Naive thymus-derived CD4-positive, alpha-beta T cell (primary cell): ENCODE measurements around the gene SCN3A. TPM values are rescaled to one million over a fixed set of nuclear protein-coding genes. Genes with fewer than 3 reads are reported as not detected.

Experiments
- ATAC-seq: fragments of 150-1000 bp; cut with Tn5 transposase; 2 replicates; pipeline ENCODE4 v1.10.0; 2021; ENCODE audit warnings: mild to moderate bottlenecking, moderate library complexity
- CTCF ChIA-PET: fragments of 350-600 bp; sonication (Branson Sonifier 250); formaldehyde crosslinking; loops from one replicate; lab custom pipeline; 2021; ENCODE audit warnings: antibody characterized with exemption; lab: Charles Lee
- POLR2A ChIA-PET: fragments of 350-600 bp; sonication (Branson Sonifier 250); formaldehyde crosslinking; loops from one replicate; lab custom pipeline; 2021; ENCODE audit warnings: antibody characterized with exemption, inconsistent platforms; lab: Charles Lee
- DNase-seq, 9 donors: peaks; one replicate each; pipeline versions ENCODE4 v3.0.0 to v3.0.0-alpha.2; 2020 to 2022; ENCODE audit warnings: mixed read lengths in 1 of 9
- H3K27ac ChIP-seq: one replicate; pipeline ENCODE4 v1.7.0; 2013; ENCODE audit warnings: mild to moderate bottlenecking, low read depth, low read length, moderate library complexity
- H3K27me3 ChIP-seq, 2 donors: one replicate each; pipeline ENCODE4 v1.7.0; 2013; ENCODE audit warnings: low read length in 2 of 2, mild to moderate bottlenecking in 2 of 2, moderate library complexity in 2 of 2; ENCODE audit not compliant: control insufficient read depth in 2 of 2, insufficient read depth in 2 of 2
- H3K36me3 ChIP-seq, 3 experiments: 1 replicate in 2 of 3; 2 replicates in 1 of 3; pipeline ENCODE4 v1.7.0; 2013; ENCODE audit warnings: low read length in 3 of 3, mild to moderate bottlenecking in 3 of 3, moderate library complexity in 1 of 3; ENCODE audit not compliant: insufficient read depth in 3 of 3, control insufficient read depth in 2 of 3
- H3K4me1 ChIP-seq, 2 donors: one replicate each; pipeline ENCODE4 v1.7.0; 2013; ENCODE audit warnings: low read length in 2 of 2, mild to moderate bottlenecking in 2 of 2, moderate library complexity in 1 of 2; ENCODE audit not compliant: control insufficient read depth in 2 of 2, insufficient read depth in 2 of 2
- H3K4me3 ChIP-seq: 2 replicates; pipeline ENCODE4 v1.7.0; 2013; ENCODE audit warnings: mild to moderate bottlenecking, low read length
- H3K9me3 ChIP-seq, 3 experiments: 1 replicate in 2 of 3; 2 replicates in 1 of 3; pipeline ENCODE4 v1.7.0; 2013; ENCODE audit warnings: low read length in 3 of 3; ENCODE audit not compliant: control insufficient read depth in 2 of 3
- H3K27ac Mint-ChIP-seq, 9 donors: one replicate each; pipeline ENCODE4 v1.8.0; 2020 to 2022; ENCODE audit warnings: mixed read lengths in 9 of 9, mild to moderate bottlenecking in 8 of 9, moderate library complexity in 5 of 9, inconsistent platforms in 2 of 9
- H3K27me3 Mint-ChIP-seq, 5 donors: one replicate each; pipeline ENCODE4 v1.8.0; 2021 to 2022; ENCODE audit warnings: mixed read lengths in 5 of 5, mild to moderate bottlenecking in 1 of 5
- H3K36me3 Mint-ChIP-seq, 5 donors: one replicate each; pipeline ENCODE4 v1.8.0; 2020 to 2022; ENCODE audit warnings: mixed read lengths in 5 of 5, mild to moderate bottlenecking in 3 of 5, inconsistent platforms in 1 of 5
- H3K4me1 Mint-ChIP-seq, 7 donors: one replicate each; pipeline ENCODE4 v1.8.0; 2020 to 2022; ENCODE audit warnings: mixed read lengths in 7 of 7, mild to moderate bottlenecking in 3 of 7, inconsistent platforms in 1 of 7
- H3K4me3 Mint-ChIP-seq, 10 donors: one replicate each; pipeline ENCODE4 v1.8.0; 2020 to 2022; ENCODE audit warnings: mild to moderate bottlenecking in 10 of 10, mixed read lengths in 10 of 10, moderate library complexity in 6 of 10, inconsistent platforms in 2 of 10
- H3K9me3 Mint-ChIP-seq, 11 donors: one replicate each; pipeline ENCODE4 v1.8.0; 2020 to 2022; ENCODE audit warnings: mixed read lengths in 11 of 11, mild to moderate bottlenecking in 4 of 11, inconsistent platforms in 1 of 11, moderate library complexity in 1 of 11
- intact Hi-C, 2 donors: fragments of 100-400 bp; cut with micrococcal nuclease; formaldehyde crosslinking; loops; one replicate each; pipeline ENCODE4 v1.15.1; 2023
- polyA plus RNA-seq, 2 donors: library from polyadenylated mRNA; unstranded; fragments of 300-500 nt; fragmentation: Illumina TruSeq; gene quantifications; one replicate each; pipeline ENCODE4 v1.2.3, GENCODE V29; 2021
- total RNA-seq, 6 experiments: library from RNA in 5 of 6; stranded (reverse) in 5 of 6; gene quantifications; 1 replicate in 5 of 6; 2 replicates in 1 of 6; pipeline ENCODE4 v1.2.3 and lab custom pipeline; 2021 to 2026

The SCN3A gene
- total and polyA plus RNA-seq, 7 experiments from 2014 or later: 0.02 to 0.64 (median 0.14) TPM; not detected in 3

DNA sequence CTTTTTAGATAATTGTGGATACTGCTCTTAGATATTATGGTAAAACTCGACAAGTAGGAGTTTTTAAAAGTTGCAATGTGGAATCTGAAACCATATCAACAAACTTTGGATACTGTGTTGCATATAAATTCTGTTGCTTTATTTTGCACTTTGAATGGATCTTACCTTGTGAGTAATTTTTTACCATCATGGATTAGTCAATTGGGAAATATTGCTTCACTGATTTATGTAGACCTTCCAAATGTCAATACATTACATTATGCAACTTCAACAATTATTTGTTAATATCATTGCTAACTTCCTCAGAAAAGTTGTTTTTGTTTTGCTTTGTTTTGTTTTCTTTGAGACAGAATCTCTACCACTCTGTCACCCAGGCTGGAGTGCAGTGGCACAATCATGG lies 146.5 kb downstream of the SCN3A start:
- H3K9me3 Mint-ChIP-seq: no peaks in the 10 kb centered on the region
- ChIA-PET POLR2A (no interaction called here), CTCF (no interaction called here)
- Histone ChIP-seq H3K27ac (no peak overlapping the region), H3K4me3 (no peak overlapping the region), H3K27me3 (no peaks in the 10 kb centered on the region), H3K36me3 (no peaks in the 10 kb centered on the region), H3K9me3 (no peaks in the 10 kb centered on the region), H3K4me1 (no peaks in the 10 kb centered on the region)
- peaks cover 0 to 3% (median 0%) of the 10 kb centered on the region in 7 donors for H3K4me1 Mint-ChIP-seq
- no peaks in the 10 kb centered on the region for H3K36me3 Mint-ChIP-seq
- ATAC-seq (no peak), DNase-seq (no peak)
- H3K27me3 Mint-ChIP-seq: peaks cover 0 to 2% (median 0%) of the 10 kb centered on the region in 5 donors
- H3K4me3 Mint-ChIP-seq: no peak overlapping the region
- intact Hi-C loops: no loop called here
- H3K27ac Mint-ChIP-seq: no peak overlapping the region

DNA sequence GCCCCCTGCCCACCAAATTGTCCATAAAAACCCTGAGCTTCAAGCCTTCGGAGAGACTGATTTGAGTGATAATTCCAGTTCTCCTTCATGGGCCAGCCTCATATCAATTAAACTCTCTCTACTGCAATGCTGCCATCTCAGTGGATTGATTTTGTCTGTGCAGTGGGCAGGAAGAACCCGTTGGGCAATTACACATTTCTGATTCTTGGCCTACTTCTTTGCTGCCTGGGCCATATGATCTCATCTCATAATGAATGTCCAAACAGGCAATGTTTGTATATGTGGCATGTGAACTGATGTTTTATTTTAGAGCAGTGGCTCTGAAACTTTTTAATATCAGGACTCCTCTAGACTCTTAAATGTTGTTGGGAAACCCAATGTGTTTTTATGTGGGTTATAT lies 147.3 kb downstream of the SCN3A start:
- Histone ChIP-seq H3K27ac (no peak overlapping the region), H3K36me3 (no peaks in the 10 kb centered on the region), H3K27me3 (no peaks in the 10 kb centered on the region), H3K4me1 (no peaks in the 10 kb centered on the region), H3K9me3 (no peaks in the 10 kb centered on the region), H3K4me3 (no peak overlapping the region)
- H3K4me1 Mint-ChIP-seq: peaks cover 0 to 3% (median 0%) of the 10 kb centered on the region in 7 donors
- CTCF ChIA-PET: no interaction called here
- H3K9me3 Mint-ChIP-seq: no peaks in the 10 kb centered on the region
- no peak for DNase-seq
- no peak overlapping the region for H3K4me3 Mint-ChIP-seq
- no peak overlapping the region for H3K27ac Mint-ChIP-seq
- H3K36me3 Mint-ChIP-seq: no peaks in the 10 kb centered on the region
- ATAC-seq: no peak
- H3K27me3 Mint-ChIP-seq: peaks cover 0 to 2% (median 0%) of the 10 kb centered on the region in 5 donors
- POLR2A ChIA-PET: no interaction called here
- intact Hi-C loops: no loop called here

DNA sequence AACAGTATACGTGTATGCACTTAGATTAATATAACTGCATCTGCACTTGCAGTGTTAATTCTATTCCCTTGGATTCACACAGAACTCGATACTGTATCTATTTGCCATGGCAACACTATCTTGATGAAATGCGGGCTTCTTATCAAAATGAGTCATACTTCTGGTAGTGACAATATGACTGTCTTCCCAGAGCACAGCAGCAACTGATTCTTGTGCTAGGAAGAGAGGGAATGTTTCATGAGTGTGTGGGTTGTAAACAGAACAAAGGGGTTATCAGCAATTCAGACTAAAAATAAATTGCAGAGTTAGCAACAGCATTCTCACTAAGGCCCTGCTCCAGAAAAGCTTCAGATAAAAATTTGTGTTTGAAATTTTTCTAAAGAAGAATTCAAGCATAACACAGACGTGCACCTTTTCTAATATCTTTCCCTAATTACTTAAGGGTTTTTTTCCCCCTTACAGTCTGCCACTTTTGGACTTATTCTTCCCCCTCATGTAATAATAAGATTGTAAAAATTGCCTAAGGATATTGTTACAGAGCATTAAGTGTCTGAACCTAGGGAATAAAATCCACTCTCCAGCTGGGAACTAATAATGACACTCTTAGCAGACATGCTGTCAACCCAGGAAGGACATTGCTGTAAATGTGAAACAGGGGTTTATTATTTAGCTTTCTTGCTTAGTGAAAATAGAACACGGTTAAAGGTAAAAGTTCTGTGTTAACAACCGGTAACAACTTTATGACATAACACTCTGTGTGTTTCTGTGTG lies 148.6 kb downstream of the SCN3A start:
- POLR2A ChIA-PET: no interaction called here
- CTCF ChIA-PET: no interaction called here
- no peaks in the 10 kb centered on the region for H3K27me3 ChIP-seq
- Mint-ChIP-seq H3K27ac (no peak overlapping the region), H3K4me1 (peaks cover 0 to 3% (median 0%) of the 10 kb centered on the region in 7 donors), H3K36me3 (no peaks in the 10 kb centered on the region), H3K4me3 (no peak overlapping the region), H3K27me3 (peaks cover 0 to 2% (median 0%) of the 10 kb centered on the region in 5 donors), H3K9me3 (no peaks in the 10 kb centered on the region)
- DNase-seq (no peak), ATAC-seq (no peak)
- no peak overlapping the region for H3K4me3 ChIP-seq
- H3K4me1 ChIP-seq: no peaks in the 10 kb centered on the region
- no peaks in the 10 kb centered on the region for H3K36me3 ChIP-seq
- no peak overlapping the region for H3K27ac ChIP-seq
- no peaks in the 10 kb centered on the region for H3K9me3 ChIP-seq
- intact Hi-C loops: no loop called here

DNA sequence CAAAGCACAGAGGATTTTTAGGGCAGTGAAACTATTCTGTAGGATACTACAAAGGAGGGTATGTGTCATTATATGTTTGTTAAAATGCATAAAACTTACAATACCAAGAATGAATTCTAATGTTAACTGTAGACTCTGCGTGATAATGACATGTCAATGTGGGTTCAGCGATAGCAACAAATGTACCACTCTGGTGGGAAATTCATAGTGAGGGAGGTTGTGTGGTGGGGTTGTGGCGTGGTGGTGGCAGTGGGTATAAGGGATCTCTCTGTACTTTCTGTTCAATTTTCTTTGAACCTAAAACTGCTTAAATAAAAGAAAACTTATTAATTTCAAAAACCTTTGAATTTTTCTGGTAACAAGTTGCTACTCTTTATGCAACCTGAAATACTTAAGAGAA lies 149.2 kb downstream of the SCN3A start:
- DNase-seq (no peak), ATAC-seq (no peak)
- Histone ChIP-seq H3K27ac (no peak overlapping the region), H3K27me3 (no peaks in the 10 kb centered on the region), H3K4me1 (no peaks in the 10 kb centered on the region), H3K9me3 (no peaks in the 10 kb centered on the region), H3K4me3 (no peak overlapping the region), H3K36me3 (no peaks in the 10 kb centered on the region)
- intact Hi-C loops: no loop called here
- H3K36me3 Mint-ChIP-seq: no peaks in the 10 kb centered on the region
- H3K9me3 Mint-ChIP-seq: no peaks in the 10 kb centered on the region
- ChIA-PET POLR2A (no interaction called here), CTCF (no interaction called here)
- no peak overlapping the region for H3K27ac Mint-ChIP-seq
- peaks cover 0 to 3% (median 0%) of the 10 kb centered on the region in 7 donors for H3K4me1 Mint-ChIP-seq
- H3K27me3 Mint-ChIP-seq: peaks cover 0 to 6% (median 0%) of the 10 kb centered on the region in 5 donors
- H3K4me3 Mint-ChIP-seq: no peak overlapping the region

DNA sequence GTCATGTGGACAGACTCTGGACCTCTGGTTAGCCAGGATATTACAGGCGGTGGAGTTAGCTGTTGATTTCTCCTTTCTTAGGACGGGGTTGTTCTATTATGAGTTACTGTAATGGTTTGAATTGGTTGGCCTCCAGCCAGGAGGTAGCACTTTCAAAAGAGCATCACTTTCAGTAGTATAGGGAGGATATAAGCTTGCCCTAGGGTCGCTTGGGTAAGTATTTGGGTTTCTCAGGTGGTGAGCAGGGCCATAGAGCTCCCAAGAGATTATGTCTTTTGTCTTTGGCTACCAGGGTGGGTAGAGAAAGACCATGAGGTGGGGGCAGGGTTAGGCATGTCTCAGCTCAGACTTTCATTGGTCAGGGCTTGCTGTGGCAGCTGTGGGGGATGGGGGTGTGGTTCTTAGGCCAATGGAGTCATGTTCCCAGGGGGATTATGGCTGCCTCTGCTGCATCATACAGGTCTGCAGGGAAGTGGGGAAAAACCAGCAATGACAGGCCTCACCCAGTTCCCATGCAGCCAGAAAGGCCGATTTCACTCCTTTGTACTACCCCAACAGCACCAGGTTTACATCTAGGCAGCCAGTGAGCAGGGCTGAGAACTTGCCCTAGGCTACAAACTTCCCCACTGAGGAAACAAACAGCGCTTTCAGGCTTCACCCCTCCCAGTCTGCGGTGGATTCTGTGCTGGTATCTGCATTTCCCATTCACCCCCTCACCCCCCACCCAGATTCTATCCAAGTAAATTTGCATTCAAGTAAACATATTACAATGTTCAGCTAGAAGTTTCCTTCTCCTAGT lies 159.1 kb downstream of the SCN3A start:
- intact Hi-C loops: no loop called here
- ChIA-PET POLR2A (no interaction called here), CTCF (no interaction called here)
- DNase-seq (no peak), ATAC-seq (no peak)
- H3K9me3 ChIP-seq: no peaks in the 10 kb centered on the region
- Mint-ChIP-seq H3K9me3 (peaks cover 0 to 18% (median 2%) of the 10 kb centered on the region in 11 donors), H3K4me3 (no peak overlapping the region), H3K27me3 (peaks cover 0 to 26% (median 6%) of the 10 kb centered on the region in 5 donors), H3K27ac (no peak overlapping the region), H3K4me1 (no peaks in the 10 kb centered on the region), H3K36me3 (peaks cover 0 to 4% (median 0%) of the 10 kb centered on the region in 5 donors)
- no peaks in the 10 kb centered on the region for H3K36me3 ChIP-seq
- H3K4me3 ChIP-seq: no peak overlapping the region
- H3K27ac ChIP-seq: no peak overlapping the region
- H3K27me3 ChIP-seq: no peaks in the 10 kb centered on the region
- no peaks in the 10 kb centered on the region for H3K4me1 ChIP-seq
